Brain microvascular endothelial cell (primary cell): ENCODE measurements around the gene PATJ.

ENCODE experiments used
- DNase-seq: peaks from one replicate; pipeline ENCODE4 v3.0.0-alpha.2; 2020
- H3K27ac ChIP-seq: fragments of 250-450 bp; sonication (Bioruptor Pico); 2 replicates; pipeline ENCODE4 v1.5.1; 2020; ENCODE audit warnings: mild to moderate bottlenecking, moderate library complexity
- H3K27me3 ChIP-seq: fragments of 250-450 bp; sonication (Bioruptor Pico); replicated peaks from 2 replicates; pipeline ENCODE4 v1.5.1; 2020; ENCODE audit warnings: mild to moderate bottlenecking
- H3K36me3 ChIP-seq: fragments of 250-450 bp; sonication (Bioruptor Pico); replicated peaks from 2 replicates; pipeline ENCODE4 v1.5.1; 2020; ENCODE audit warnings: mild to moderate bottlenecking
- H3K4me3 ChIP-seq: 2 replicates; pipeline ENCODE4 v1.5.1; 2011; ENCODE audit warnings: low read depth, mild to moderate bottlenecking, control low read depth, low read length, moderate library complexity
- CTCF ChIP-seq: IDR thresholded peaks from 2 replicates; pipeline ENCODE4 v1.5.1; 2011; ENCODE audit warnings: low read depth, mild to moderate bottlenecking, moderate library complexity, low read length, control low read depth, inconsistent platforms; ENCODE audit errors: missing control alignments
- in situ Hi-C: cut with HindIII; loops from 2 replicates; pipeline ENCODE4 v1.10.0; 2017; ENCODE audit warnings: low sequenced_read_pairs, low pct_ligation_motif_present

PATJ gene

GRCh38 chr1:61853583-61853982, 111.3 kb downstream of the PATJ start:
- H3K27ac ChIP-seq = no peak overlapping the region
- H3K4me3 ChIP-seq = no peak overlapping the region
- TF ChIP-seq CTCF = peak; percentile 20
- DNase-seq = no peak
- H3K27me3 ChIP-seq = no peaks in the 10 kb centered on the region
- in situ Hi-C loops = no loop called here
- no peaks in the 10 kb centered on the region for H3K36me3 ChIP-seq

GRCh38 chr1:61864489-61864888, 122.2 kb downstream of the PATJ start:
- no peaks in the 10 kb centered on the region for H3K36me3 ChIP-seq
- TF ChIP-seq CTCF = no peak
- in situ Hi-C loops = no loop called here
- no peak overlapping the region for H3K4me3 ChIP-seq
- no peak for DNase-seq
- no peak overlapping the region for H3K27ac ChIP-seq
- H3K27me3 ChIP-seq = no peaks in the 10 kb centered on the region

- DNase-seq = no peak
- TF ChIP-seq CTCF = no peak
- Histone ChIP-seq H3K27me3 (no peaks in the 10 kb centered on the region), H3K36me3 (no peaks in the 10 kb centered on the region), H3K4me3 (no peak overlapping the region), H3K27ac (no peak overlapping the region)
- in situ Hi-C loops = no loop called here
Observed at GRCh38 chr1:61865646-61866220, 123.5 kb downstream of the PATJ start.

GRCh38 chr1:61869691-61870109, 127.4 kb downstream of the PATJ start:
- H3K4me3 ChIP-seq = no peak overlapping the region
- in situ Hi-C loops = no loop called here
- H3K27ac ChIP-seq = no peak overlapping the region
- DNase-seq = no peak
- no peaks in the 10 kb centered on the region for H3K27me3 ChIP-seq
- H3K36me3 ChIP-seq = no peaks in the 10 kb centered on the region
- no peak for TF ChIP-seq CTCF

- in situ Hi-C loops = no loop called here
- no peak for DNase-seq
- no peaks in the 10 kb centered on the region for H3K27me3 ChIP-seq
- H3K36me3 ChIP-seq = no peaks in the 10 kb centered on the region
- no peak overlapping the region for H3K27ac ChIP-seq
- TF ChIP-seq CTCF = no peak
- H3K4me3 ChIP-seq = no peak overlapping the region
Observed at GRCh38 chr1:61872206-61872605, 129.9 kb downstream of the PATJ start.

DNA sequence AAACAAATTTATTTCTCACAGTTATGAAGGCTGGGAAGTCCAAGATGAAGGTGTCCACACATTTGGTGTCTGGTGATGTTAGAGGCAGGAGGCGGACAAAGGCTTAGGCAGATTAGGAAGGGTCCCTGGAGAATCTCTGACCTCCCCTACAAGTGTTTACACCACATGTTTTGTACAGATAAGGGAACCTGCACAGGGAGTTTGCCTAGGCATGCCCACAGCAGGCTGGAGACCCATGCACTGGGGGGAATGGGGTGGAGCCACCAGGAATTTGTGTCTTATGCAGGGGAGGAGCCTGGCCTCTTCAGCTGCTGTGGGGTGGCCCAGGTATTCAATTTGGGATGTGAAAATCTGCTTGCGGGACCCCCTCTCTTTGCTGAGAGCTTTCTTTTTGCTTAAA, 131.3 kb downstream of the PATJ start:
- no peak for TF ChIP-seq CTCF
- DNase-seq = no peak
- no peak overlapping the region for H3K4me3 ChIP-seq
- no peaks in the 10 kb centered on the region for H3K27me3 ChIP-seq
- no peak overlapping the region for H3K27ac ChIP-seq
- H3K36me3 ChIP-seq = no peaks in the 10 kb centered on the region
- in situ Hi-C loops = no loop called here
